Panc1 (cell line): ENCODE results near the gene APH1A. TPM values are rescaled to one million over a fixed set of nuclear protein-coding genes. Genes with fewer than 3 reads are reported as not detected.

Experiments used
- ATAC-seq: fragments of 200-7000 bp; cut with Tn5 transposase; 2 replicates; pipeline ENCODE4 v1.9.1; 2020; ENCODE audit warnings: mild to moderate bottlenecking, moderate library complexity
- BruUV-seq: library from RNA; stranded (reverse); fragments of 400-500 nt; replicated peaks from 2 replicates; lab custom pipeline; 2021; lab: Mats Ljungman, UMichigan
- CTCF ChIA-PET: fragments of 300-600 bp; sonication (Branson Sonifier 250); formaldehyde crosslinking; loops from one replicate; lab custom pipeline; 2022; ENCODE audit warnings: antibody characterized with exemption; lab: Charles Lee
- POLR2A ChIA-PET: fragments of 300-600 bp; sonication (Branson Sonifier 250); formaldehyde crosslinking; loops from one replicate; lab custom pipeline; 2022; ENCODE audit warnings: antibody characterized with exemption; lab: Charles Lee
- DNase-seq: peaks from one replicate; pipeline ENCODE4 v3.0.0-alpha.2; 2010; ENCODE audit warnings: low read depth, low spot score
- H3K27ac ChIP-seq: 2 replicates; pipeline ENCODE4 v1.5.1; 2011; ENCODE audit warnings: mild to moderate bottlenecking, low read length, inconsistent platforms
- H3K27me3 ChIP-seq: fragments of 200-500 bp; sonication (Bioruptor generic); 2 replicates; pipeline ENCODE4 v1.6.0; 2014; ENCODE audit warnings: low read length, inconsistent platforms; ENCODE audit not compliant: control insufficient read depth, insufficient read depth
- H3K36me3 ChIP-seq: fragments of 200-500 bp; sonication (Bioruptor generic); 2 replicates; pipeline ENCODE4 v1.5.1; 2014; ENCODE audit warnings: inconsistent platforms, mild to moderate bottlenecking, low read length, moderate library complexity; ENCODE audit not compliant: control insufficient read depth, insufficient read depth
- H3K4me1 ChIP-seq: 2 replicates; pipeline ENCODE4 v1.5.1; 2011; ENCODE audit warnings: inconsistent platforms, mild to moderate bottlenecking, low read length, moderate library complexity; ENCODE audit not compliant: control insufficient read depth, insufficient read depth
- H3K4me3 ChIP-seq, 2 experiments: 2 replicates each; pipeline ENCODE4 v1.5.1; 2011 to 2012; ENCODE audit warnings: low read depth in 2 of 2, low read length in 2 of 2, mild to moderate bottlenecking in 2 of 2, inconsistent platforms in 1 of 2, moderate library complexity in 1 of 2
- H3K9me3 ChIP-seq: fragments of 200-500 bp; sonication (Bioruptor generic); 2 replicates; pipeline ENCODE4 v1.5.1; 2014; ENCODE audit warnings: low read depth, mild to moderate bottlenecking, inconsistent platforms, low read length, moderate library complexity; ENCODE audit not compliant: control insufficient read depth, insufficient read depth
- CTCF ChIP-seq: fragments of 450-650 bp; IDR thresholded peaks from 2 replicates; pipeline ENCODE4 v1.5.1; 2017; ENCODE audit warnings: mild to moderate bottlenecking
- POLR2AphosphoS5 ChIP-seq: IDR thresholded peaks from 2 replicates; pipeline ENCODE4 v1.6.1; 2012; ENCODE audit warnings: mild to moderate bottlenecking, low read depth, low read length, moderate library complexity
- REST ChIP-seq, 2 experiments: IDR thresholded peaks; 2 replicates each; pipeline ENCODE4 v1.6.1; 2011 to 2012; ENCODE audit warnings: low read depth in 2 of 2, control low read depth in 1 of 2, low read length in 1 of 2, mild to moderate bottlenecking in 1 of 2, moderate library complexity in 1 of 2; ENCODE audit not compliant: insufficient read depth in 1 of 2
- SIN3A ChIP-seq: IDR thresholded peaks from 2 replicates; pipeline ENCODE4 v1.6.1; 2012; ENCODE audit warnings: low read depth, mild to moderate bottlenecking, low read length, moderate library complexity, borderline replicate concordance; ENCODE audit not compliant: insufficient read depth
- TCF7L2 ChIP-seq: IDR thresholded peaks from 2 replicates; pipeline ENCODE4 v1.6.1; 2011; ENCODE audit warnings: mild to moderate bottlenecking, low read depth, low read length, inconsistent platforms
- in situ Hi-C: cut with HindIII; loops from 2 replicates; pipeline ENCODE4 v1.10.0; 2016; ENCODE audit warnings: low sequenced_read_pairs, low pct_unique_long_range_greater_than_20kb
- intact Hi-C: fragments of 100-400 bp; cut with micrococcal nuclease; formaldehyde crosslinking; loops from one replicate; pipeline ENCODE4 v1.10.0; 2022; ENCODE audit not compliant: unreplicated experiment
- total RNA-seq: library from RNA; stranded (reverse); gene quantifications from one replicate; pipeline ENCODE4 v1.2.1, GENCODE V29; 2021; ENCODE audit not compliant: unreplicated experiment

Gene APH1A
- total RNA-seq, 1 experiment from 2014 or later: 146 TPM

- Histone ChIP-seq H3K4me1 (peaks cover 5% of the 10 kb centered on the region), H3K27me3 (no peaks in the 10 kb centered on the region), H3K36me3 (peaks cover 15% of the 10 kb centered on the region), H3K27ac (peak overlapping the region; percentile 96), H3K4me3 (peak overlapping the region; percentile 95 to 100), H3K9me3 (no peaks in the 10 kb centered on the region)
- no peak for TF ChIP-seq CTCF
- TF ChIP-seq POLR2AphosphoS5: no peak
- no peak for TF ChIP-seq REST (IDR thresholded peaks at IDR 0.05; ENCODE audit: insufficient read depth in 1 of 2, low read depth in 2 of 2, low read length in 1 of 2)
- TF ChIP-seq SIN3A: no peak
- no peak for TF ChIP-seq TCF7L2
- DNase-seq (no peak), ATAC-seq (no peak)
- POLR2A ChIA-PET: no interaction called here
- intact Hi-C loops: no loop called here
- CTCF ChIA-PET: no interaction called here
- in situ Hi-C loops: no loop called here
- no TSS peak for BruUV-seq
Observed at GRCh38 chr1:150267896-150268295, 920 bp downstream of the APH1A start.

- POLR2A ChIA-PET: no interaction called here
Observed at GRCh38 chr1:150263549-150263948, 5.3 kb downstream of the APH1A start.

More at GRCh38 chr1:150263549-150263948, 5.3 kb downstream of the APH1A start:
- no peak; the same call in 1 of the 2 replicates for ATAC-seq
- Histone ChIP-seq H3K9me3 (no peaks in the 10 kb centered on the region), H3K4me1 (peaks cover 9% of the 10 kb centered on the region), H3K27ac (no peak overlapping the region), H3K36me3 (peaks cover 14% of the 10 kb centered on the region), H3K4me3 (no peak overlapping the region), H3K27me3 (no peaks in the 10 kb centered on the region)
- in situ Hi-C loops (no loop called here), intact Hi-C loops (no loop called here)
- DNase-seq: no peak
- CTCF ChIA-PET: no interaction called here
- TF ChIP-seq SIN3A (no peak), POLR2AphosphoS5 (peak; percentile 60; the same call in 1 of the 2 replicates), TCF7L2 (no peak)
- no TSS peak for BruUV-seq
